LNCAP (cell line): ENCODE data around the gene PTPRN2.

Source experiments
- CTCF ChIP-seq: fragments of 450-650 bp; IDR thresholded peaks from 2 replicates; pipeline ENCODE4 v1.5.1; 2017; ENCODE audit warnings: mild to moderate bottlenecking

The PTPRN2 gene

GRCh38 chr7:157568106-157568769 lies 1019.4 kb downstream of the PTPRN2 start:
- TF ChIP-seq CTCF = no peak

- no peak for TF ChIP-seq CTCF
Observed at GRCh38 chr7:157567666-157568065, 1020.0 kb downstream of the PTPRN2 start.

- no peak for TF ChIP-seq CTCF
Observed at GRCh38 chr7:157566631-157567006, 1021.0 kb downstream of the PTPRN2 start.

GRCh38 chr7:157565981-157566630 lies 1021.5 kb downstream of the PTPRN2 start:
- no peak for TF ChIP-seq CTCF

- TF ChIP-seq CTCF = no peak
Observed at GRCh38 chr7:157565201-157565626, 1022.4 kb downstream of the PTPRN2 start.

GRCh38 chr7:157564517-157565177 lies 1023.0 kb downstream of the PTPRN2 start:
- no peak for TF ChIP-seq CTCF

GRCh38 chr7:157561816-157562410 lies 1025.7 kb downstream of the PTPRN2 start:
- no peak for TF ChIP-seq CTCF
